ENCODE measurements around the gene ZNF444. TPM values are rescaled to one million over a fixed set of nuclear protein-coding genes. Genes with fewer than 3 reads are reported as not detected.

Gene ZNF444
- total and polyA plus RNA-seq, 2 donors from 2014 or later: 28.4 to 39.6 TPM

Other genes starting within 250 kb of the ZNF444 start
- gene NLRP13, start 209.0 kb upstream of the ZNF444 start, total RNA-seq: not detected
- not detected for gene NLRP13, start 209.0 kb upstream of the ZNF444 start, polyA plus RNA-seq (ENCODE audit: insufficient read depth, low read depth, low replicate concordance)
- not detected for gene NLRP8, start 193.5 kb upstream of the ZNF444 start, total RNA-seq
- not detected for gene NLRP8, start 193.5 kb upstream of the ZNF444 start, polyA plus RNA-seq (ENCODE audit: insufficient read depth, low read depth, low replicate concordance)
- not detected for gene NLRP5, start 154.5 kb upstream of the ZNF444 start, total RNA-seq
- gene NLRP5, start 154.5 kb upstream of the ZNF444 start, polyA plus RNA-seq (ENCODE audit: insufficient read depth, low read depth, low replicate concordance): not detected
- 31.9 TPM for gene ZNF787, start 20.0 kb upstream of the ZNF444 start, total RNA-seq
- 23.0 TPM for gene ZNF787, start 20.0 kb upstream of the ZNF444 start, polyA plus RNA-seq (ENCODE audit: insufficient read depth, low read depth, low replicate concordance)
- not detected for gene GALP, start 34.7 kb downstream of the ZNF444 start, total RNA-seq
- not detected for gene GALP, start 34.7 kb downstream of the ZNF444 start, polyA plus RNA-seq (ENCODE audit: insufficient read depth, low read depth, low replicate concordance)
- gene ZSCAN5B, start 56.5 kb downstream of the ZNF444 start, total RNA-seq: not detected
- not detected for gene ZSCAN5B, start 56.5 kb downstream of the ZNF444 start, polyA plus RNA-seq (ENCODE audit: insufficient read depth, low read depth, low replicate concordance)
- not detected for gene ZSCAN5C, start 61.0 kb downstream of the ZNF444 start, total RNA-seq
- not detected for gene ZSCAN5C, start 61.0 kb downstream of the ZNF444 start, polyA plus RNA-seq (ENCODE audit: insufficient read depth, low read depth, low replicate concordance)
- gene EDDM13, start 131.5 kb downstream of the ZNF444 start, total RNA-seq: 0.54 TPM
- gene EDDM13, start 131.5 kb downstream of the ZNF444 start, polyA plus RNA-seq (ENCODE audit: insufficient read depth, low read depth, low replicate concordance): 1.6 TPM
- gene ZSCAN5A, start 173.6 kb downstream of the ZNF444 start, total RNA-seq: 18.1 TPM
- 11.9 TPM for gene ZSCAN5A, start 173.6 kb downstream of the ZNF444 start, polyA plus RNA-seq (ENCODE audit: insufficient read depth, low read depth, low replicate concordance)